Kidney glomerular epithelial cell (primary cell): ENCODE data around the gene COX4I2.
"Not testable (repeated sequence)": the region's sequence is repeated elsewhere in the genome, so short reads cannot be mapped to it uniquely, and the experiment has no call there.

Experiments used
- DNase-seq: peaks from one replicate; lab custom pipeline; 2025; lab: John Stamatoyannopoulos, UW

Gene COX4I2

DNA sequence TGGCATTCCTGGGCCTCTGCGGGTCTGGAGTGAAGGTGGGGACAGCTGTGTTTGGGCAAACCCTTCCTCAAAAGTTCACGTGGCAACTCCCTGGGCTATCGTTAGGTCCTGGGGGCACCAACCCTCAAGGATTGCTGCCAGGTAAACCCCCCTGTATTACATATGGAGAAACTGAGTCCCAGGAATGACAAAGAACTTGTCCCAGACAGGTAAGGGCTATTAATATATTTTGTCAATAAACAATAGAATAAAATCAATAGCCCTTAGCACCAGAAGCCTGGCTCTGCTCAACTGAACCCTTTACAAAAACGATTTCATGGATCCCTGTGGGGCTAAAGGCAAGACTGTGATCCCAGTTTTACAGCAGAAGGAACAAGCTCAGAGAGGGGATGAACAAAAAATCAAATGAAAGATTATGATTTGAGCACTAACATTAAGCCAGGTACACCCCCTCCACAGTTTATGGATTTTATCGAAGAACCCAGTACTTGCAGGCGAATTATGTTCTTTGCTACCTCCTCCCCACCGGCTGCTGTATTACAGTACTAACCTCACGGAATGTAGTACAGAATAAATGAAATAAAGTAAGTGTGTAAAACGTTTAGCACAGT lies 30.0 kb upstream of the COX4I2 start:
- peak; percentile 71 for DNase-seq

DNA sequence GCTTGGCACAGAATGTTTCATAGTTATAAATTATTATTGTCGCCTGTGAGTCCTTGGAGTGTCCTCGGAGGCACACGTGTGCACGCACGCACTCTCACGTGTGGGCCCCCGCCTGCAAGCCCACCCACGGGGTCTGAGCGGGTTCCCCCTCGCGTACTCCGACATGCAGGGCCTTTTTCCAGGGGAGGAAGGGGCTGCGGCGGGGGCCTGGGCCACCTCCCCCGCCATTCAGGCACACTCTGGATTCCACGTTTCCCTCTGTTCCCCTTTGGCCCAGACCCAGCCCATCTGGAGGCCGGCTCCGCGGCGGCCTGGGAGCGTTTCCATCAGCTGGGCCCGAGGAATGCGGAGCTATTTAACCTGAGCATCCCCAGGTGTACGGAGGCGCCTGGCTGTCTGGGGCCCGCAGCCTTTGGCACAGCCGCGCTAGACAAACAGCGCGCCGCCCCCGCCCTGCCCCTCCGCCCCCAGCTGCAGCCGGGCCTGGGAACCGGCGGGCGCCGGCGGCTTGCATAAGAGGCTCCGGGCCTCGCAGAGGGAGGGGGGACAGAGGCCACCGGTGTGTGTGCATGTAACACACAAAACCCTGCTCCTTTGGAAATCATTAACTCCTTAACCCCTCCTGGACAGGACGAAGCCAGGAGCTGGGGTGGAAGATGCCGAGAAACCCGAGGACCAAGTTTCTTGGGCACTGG lies 29.3 kb upstream of the COX4I2 start:
- peak; percentile 92 for DNase-seq

DNA sequence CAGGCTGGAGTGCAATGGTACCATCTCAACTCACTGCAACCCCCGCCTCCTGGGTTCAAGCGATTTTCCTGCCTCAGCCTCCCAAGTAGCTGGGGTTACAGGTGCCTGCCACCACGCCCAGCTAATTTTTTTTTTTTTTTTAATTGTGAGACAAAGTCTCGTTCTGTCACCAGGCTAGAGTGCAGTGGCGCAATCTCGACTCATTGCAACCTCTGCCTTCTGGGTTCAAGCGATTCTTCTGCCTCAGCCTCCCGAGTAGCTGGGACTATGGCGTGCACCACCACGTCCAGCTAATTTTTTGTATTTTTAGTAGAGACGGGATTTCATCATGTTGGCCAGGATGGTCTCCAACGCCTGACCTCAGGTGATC lies 25.5 kb upstream of the COX4I2 start:
- not testable (repeated sequence) for DNase-seq

DNA sequence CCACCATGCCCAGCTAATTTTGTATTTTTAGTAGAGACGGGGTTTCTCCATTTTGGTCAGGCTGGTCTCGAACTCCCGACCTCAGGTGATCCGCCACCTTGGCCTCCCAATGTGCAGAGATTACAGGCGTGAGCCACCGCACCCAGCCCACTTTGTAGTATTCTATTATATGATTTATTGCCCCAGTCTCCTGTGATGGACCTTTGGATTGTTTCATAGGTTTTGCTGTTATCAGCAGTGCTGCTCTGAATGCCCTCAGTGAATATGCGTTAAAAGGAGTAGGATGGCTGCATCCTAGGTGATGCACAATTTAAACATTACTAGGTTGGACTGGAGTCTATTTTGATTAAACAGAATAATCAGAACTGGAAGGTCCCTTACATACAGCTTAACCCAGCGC lies 22.3 kb upstream of the COX4I2 start:
- no peak for DNase-seq

DNA sequence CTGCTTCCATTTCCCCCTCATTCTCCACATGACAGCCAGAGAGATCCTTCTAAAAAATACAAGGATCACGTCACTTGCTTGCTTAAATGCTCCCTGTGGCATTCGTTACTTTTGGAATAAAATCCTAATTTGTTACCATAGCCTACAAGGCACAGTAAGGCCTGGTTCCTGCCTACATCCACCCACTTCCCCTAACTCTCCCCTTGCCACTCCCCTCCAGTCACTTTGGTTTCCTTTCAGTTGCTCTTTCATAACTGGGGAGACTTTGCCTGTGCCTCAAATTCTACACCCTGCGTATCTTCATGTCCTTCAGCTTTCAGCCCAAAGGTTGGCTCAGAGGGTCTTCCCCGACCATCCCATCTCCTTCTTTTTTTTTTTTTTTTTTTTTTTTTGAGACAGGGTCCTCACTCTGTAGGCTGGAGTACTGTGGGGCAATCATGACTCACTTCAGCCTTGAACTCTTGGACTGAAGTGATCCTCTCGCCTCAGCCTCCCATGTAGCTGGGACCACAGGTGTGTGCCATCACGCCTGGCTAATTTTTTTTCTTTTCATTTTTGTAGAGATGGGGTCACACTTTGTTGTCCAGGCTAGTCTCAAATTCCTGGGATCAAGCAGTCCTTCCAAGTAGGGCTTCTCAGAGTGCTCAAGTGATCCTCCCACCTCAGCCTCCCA lies 20.1 kb upstream of the COX4I2 start:
- no peak for DNase-seq

DNA sequence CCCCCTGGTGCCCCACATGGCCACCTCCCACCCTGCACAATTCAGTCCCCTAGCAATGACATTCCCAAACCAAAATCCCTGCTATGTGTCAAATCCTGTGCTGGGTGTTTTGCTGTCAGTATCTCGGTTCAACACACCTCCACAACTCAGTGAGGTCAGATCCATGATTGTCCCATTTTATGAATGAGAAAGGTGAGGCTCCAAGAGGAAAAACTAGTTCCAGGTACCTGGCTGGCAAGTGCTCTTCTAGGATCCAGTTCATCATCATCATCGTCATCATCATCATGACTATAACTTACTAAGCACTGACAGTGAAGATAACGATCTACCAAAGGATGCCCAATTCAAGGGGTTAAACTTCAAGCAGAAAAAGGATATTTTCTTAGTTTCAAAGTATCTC lies 17.5 kb upstream of the COX4I2 start:
- no peak for DNase-seq

DNA sequence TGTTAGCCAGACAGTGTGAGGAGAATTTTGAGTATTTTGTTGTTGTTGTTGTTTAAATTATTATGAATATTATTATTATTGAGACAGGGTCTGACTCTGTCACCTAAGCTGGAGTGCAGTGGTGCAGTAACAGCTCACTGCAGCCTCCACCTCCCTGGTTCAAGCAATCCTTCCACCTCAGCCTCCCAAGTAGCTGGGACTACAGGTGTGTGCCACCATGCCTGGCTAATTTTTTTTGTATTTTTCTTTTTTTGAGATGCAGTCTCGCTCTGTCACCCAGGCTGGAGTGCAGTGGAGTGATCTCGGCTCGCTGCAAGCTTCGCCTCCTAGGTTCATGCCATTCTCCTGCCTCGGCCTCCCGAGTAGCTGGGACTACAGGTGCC lies 14.6 kb upstream of the COX4I2 start:
- DNase-seq: not testable (repeated sequence)

DNA sequence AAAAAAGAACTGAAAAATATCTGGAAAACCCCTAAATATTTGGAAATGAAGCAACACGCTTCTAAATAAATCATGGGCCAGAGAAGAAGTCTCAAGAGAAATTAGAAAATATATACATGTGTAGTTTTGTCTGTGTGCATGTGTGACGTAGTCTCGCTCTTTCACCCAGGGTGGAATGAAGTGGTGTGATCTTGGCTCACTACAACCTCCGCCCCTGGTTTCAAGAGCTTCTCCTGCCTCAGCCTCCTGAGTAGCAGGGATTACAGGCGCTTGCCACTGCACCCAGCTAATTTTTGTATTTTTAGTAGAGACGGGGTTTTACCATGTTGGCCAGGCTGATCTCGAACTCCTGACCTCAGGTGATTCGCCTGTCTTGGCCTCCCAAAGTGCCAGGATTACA lies 11.2 kb upstream of the COX4I2 start:
- DNase-seq: not testable (repeated sequence)

DNA sequence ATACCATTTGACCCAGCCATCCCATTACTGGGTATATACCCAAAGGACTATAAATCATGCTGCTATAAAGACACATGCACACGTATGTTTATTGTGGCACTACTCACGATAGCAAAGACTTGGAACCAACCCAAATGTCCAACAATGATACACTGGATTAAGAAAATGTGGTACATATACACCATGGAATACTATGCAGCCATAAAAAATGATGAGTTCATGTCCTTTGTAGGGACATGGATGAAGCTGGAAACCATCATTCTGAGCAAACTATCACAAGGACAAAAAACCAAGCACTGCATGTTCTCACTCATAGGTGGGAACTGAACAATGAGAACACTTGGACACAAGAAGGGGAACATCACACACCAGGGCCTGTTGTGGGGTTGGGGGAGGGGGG lies 9.7 kb upstream of the COX4I2 start:
- not testable (repeated sequence) for DNase-seq

DNA sequence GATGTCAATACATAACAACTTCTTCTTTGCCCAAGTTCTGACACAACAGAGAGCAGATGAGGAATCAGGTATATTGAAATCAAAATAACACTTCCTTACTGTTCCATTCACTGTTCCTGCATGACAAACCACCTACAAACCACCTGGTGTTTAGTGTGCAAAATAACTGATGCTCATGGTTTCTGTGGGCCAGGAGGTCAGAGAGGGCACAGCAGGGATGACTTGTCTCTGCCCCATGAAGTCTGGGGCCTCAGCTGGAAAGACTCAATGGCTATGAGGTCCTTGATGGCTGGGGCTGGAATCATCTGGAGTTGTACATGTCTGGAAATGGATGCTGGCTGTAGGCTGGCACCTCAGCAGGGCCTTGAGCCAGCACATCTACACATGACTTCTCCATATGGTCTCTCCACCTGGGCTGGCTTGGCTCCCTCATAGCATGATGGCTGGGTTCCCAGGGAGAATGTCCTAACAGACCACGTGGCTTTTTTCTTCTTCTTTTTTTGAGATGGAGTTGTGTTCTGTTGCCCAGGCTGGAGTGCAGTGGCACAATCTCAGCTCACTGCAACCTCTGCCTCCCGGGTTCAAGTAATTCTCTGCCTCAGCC lies 7.4 kb upstream of the COX4I2 start:
- DNase-seq: no peak

DNA sequence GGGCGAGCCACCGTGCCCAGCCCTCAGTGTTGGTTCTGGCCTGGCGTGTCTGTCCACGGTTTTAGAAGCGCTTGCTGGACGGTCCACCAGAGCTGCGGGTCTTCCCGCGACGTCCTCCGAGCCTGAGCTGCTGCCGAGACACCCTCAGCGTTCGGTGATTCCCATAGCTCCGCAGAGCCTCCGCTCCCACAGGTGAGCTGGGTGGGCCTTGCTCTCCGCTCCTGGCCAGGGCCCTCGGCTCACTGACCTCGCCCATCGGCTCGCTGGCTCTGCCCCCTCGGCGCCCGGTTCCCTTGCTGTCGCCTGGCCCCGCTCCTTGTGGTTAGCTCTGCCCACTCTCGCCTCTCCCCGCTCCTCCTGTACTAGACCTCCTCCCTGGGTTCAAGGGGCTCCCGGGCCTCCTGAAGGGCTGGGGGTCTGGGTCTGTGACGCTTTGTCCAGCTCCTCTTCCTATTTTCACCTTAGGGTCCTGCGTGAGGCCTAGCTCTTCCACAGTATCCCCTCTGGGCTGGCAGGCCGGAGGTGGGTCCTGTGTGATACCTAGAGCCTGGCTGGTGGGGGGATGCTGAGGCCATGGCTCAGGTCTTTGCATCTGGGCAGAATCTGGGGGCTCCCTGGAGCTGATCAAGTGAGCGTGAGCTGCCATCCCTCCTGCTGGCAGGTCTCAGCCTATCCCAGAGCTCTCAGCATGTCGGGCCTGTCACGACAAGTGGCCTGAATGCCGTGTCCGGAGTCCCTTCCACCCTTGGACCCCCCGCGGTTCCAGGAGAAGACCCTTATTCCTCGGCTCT lies 5.0 kb upstream of the COX4I2 start:
- no peak for DNase-seq

DNA sequence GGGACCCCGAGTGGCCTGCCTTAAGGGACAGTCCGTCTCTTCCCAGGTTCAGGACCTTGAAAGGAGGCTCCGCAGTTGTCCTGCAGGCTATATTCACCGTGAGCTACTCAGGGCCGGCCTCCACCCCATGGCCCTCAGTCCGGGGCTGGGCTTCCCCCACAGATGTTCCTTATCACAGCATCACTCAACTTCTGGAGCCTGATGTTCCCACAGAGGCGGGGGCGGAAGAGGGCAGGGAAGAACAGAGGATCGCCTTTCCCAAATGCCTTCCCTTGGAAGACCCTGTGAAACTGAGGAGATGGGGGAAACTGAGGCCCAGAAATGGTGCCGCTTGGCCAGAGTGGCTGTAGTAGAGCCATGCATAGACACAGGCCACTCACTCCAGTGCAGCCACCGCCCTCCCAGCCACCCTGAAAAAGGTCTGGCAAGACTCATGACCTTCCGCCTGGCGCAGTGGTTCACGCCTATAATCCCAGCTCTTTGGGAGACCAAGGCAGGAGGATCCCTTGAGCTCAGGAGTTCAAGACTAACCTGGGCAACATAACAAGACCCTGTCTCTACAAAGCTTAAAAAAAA lies 4.3 kb upstream of the COX4I2 start:
- no peak for DNase-seq

DNA sequence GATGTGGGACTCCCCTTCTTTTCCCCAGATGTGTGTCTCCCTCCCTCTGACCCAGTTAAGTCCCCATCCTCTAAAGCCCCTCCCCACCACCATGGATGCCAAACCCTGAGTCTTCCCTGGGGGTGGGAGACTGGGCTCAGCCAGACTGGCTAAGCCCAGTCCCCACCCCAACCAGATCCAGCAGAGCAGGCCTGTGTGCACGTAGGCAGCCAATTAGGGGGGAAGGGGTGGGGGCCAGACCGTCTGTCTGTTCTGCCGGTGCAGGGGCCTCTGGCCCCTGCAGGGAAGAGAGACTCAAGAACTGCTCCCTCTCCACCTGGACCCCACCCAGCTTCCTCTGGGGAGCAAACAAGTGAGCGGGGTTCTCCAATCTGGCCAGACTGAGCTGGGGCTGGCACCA lies 605 bp downstream of the COX4I2 start:
- DNase-seq: no peak

DNA sequence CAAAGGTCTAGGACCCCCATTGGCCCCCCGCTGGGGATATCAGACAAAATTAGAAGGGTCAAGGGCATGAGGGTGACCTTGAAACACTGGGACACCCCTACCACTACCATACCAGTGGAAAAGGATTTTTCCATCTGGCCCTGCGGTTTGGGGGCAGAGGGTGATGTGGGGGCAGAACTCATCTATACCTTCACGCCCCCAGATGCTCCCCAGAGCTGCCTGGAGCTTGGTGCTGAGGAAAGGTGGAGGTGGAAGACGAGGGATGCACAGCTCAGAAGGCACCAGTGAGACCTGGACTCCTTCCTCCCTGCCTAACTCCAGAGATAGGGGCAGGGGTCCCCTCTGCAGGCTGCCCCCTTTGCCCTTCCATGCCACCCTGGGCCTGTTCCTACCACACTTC lies 1.1 kb downstream of the COX4I2 start:
- no peak for DNase-seq

DNA sequence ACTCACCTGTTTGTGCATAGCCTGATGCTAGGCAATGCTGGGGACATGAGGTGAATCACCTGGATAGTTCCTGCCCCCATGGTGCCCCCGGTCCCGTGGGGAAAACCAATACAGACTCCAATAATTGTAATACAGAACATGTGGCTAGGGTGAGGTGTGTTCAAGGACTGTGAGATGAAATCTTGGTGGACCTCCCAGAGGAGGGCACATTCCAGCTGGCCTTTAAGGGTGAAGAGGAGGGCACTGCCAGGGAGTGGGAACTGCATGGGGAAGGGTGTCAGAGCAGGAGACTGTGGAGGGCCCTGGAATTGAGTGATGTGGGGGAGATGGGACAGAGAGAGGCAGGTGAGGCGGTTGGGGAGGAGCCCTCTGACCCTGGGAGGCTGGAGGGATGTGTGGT lies 2.5 kb downstream of the COX4I2 start:
- DNase-seq: no peak

DNA sequence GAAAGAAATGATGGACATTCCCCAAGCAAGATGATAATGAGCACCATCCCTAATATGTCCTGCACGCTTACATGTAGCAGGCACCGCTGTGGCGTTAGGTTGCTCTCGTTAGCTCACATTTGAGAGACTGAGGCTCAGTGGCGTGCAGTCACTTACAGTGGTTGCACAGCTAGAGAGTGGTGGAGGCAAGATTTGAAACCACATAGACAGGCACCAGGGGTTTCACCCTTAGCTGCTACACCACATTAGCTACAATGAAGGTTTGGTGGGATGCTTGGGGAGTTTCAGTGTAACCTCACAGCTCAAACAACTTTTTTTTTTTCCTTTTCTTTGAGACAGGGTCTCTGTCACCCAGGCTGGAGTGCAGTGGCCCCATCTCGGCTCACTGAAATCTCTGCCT lies 3.7 kb downstream of the COX4I2 start:
- DNase-seq: no peak

DNA sequence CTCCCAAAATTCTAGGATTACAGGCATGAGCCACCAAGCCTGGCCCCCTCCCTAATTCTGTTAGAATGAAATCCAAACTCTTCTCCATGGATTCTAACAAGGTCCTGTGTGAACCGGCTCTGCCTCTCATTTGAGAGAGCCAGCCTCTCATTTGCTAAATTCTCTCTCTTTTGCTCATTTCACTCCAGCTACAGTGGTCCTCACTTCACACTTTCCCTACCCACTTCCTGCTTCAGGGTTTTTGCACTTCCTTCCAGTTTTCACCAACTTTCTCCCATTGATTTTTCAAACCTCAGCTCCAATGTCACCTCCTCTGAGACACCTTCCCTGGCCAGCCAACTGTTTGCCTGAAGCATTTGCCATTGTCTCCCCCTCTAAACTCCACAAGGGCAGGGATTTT lies 5.1 kb downstream of the COX4I2 start:
- no peak for DNase-seq

DNA sequence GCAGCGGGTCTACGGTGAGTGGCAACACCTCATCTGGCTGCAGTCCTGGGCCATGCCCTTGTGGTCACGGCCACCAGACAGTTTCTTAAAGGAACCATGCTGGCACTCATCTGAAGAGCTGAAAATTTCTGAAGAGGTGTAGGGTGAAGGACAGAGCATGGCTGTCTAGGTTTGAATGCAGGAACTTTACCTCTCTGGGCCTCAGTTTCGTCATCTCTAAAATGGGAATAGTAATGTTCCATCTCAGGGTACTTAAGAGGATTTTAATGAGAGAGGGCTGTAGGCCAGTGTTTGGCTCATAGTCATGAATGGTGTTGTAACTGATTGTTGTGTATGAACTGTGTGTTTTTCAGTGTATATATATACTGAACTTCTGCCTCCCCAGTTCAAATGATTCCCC lies 5.8 kb downstream of the COX4I2 start:
- no peak for DNase-seq

DNA sequence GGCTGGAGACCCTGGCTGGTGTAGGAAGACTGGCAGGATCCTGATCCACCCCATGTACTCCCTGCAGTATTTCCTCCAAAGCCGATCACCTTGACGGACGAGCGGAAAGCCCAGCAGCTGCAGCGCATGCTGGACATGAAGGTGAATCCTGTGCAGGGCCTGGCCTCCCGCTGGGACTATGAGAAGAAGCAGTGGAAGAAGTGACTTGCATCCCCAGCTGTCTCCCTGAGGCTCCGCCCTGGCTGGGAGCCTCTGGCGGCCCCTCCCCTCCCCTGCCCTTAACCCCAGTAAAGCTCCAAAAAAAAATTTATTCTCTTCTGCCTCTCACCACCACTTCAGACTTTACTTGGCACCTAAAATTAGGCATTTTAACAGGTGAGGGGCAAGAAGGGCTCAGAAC lies 7.0 kb downstream of the COX4I2 start:
- DNase-seq: no peak

DNA sequence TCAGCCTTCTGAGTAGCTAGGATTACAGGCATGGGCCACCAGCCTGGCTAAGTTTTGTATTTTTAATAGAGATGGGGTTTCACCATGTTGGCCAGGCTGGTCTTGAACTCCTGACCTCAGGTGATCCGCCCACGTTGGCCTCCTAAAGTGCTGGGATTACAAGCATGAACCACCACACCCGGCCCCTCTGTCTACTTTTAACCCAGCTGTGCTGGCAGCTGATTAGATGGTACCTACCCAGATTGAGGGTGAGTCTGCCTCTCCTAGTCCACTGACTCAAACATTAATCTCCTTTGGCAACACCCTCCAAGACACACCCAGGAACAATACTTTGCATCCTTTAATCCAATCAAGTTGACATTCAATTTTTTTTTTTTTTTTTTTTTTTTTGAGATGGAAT lies 10.4 kb downstream of the COX4I2 start:
- not testable (repeated sequence) for DNase-seq

DNA sequence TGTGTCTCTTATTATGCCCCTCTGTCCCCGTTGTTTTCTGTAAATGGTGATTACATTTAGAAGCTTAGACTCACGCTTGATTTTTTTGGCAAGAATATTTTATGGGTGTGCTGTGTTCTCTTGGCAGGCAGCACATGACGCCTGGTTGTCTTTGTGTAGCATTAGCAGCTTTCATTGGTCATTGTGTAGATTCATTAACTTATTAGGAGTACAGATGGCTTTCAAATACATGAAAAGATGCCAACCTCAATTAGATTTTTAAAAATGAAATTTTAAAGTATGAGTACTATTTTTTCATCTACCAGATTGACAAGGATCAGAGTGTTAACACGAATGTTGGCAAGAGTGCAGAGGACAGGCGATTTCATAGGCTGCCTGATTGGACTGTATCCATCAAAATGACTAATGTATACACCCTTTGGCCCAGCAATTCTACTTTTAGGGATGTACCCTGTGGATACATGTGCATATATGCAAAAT lies 15.2 kb downstream of the COX4I2 start:
- DNase-seq: no peak

DNA sequence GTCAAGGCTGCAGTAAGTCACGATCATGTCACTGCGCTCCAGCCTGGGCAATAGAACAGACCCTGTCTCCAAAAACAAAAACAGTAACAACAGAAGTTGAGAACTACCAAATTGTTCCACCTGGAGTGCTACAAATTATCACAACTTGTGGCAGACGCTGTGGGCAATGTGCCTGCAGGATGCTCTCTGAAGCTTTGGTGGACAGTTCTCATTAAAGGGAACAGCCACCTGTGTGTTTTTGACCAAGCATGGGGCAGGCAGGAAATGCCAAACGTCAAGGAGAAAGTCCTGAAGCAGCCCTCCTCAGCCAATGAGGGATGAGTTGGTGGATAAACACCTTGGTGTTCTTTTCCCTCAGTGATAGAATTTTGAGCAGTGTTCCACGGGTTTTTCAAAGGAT lies 15.8 kb downstream of the COX4I2 start:
- no peak for DNase-seq
